SH-SY5Y (cell line): Measurements from ENCODE around the gene FAM89B.
A peak's percentile ranks its signal among the peaks of the same experiment; 100 is the strongest.

ENCODE experiments used
- GATA2 ChIP-seq: IDR thresholded peaks from 2 replicates; pipeline ENCODE4 v1.6.1; 2011; ENCODE audit warnings: mild to moderate bottlenecking, low read depth, low read length
- GATA3 ChIP-seq: IDR thresholded peaks from 2 replicates; pipeline ENCODE4 v1.6.1; 2011; ENCODE audit warnings: low read depth, mild to moderate bottlenecking, low read length, moderate library complexity

Gene FAM89B

DNA sequence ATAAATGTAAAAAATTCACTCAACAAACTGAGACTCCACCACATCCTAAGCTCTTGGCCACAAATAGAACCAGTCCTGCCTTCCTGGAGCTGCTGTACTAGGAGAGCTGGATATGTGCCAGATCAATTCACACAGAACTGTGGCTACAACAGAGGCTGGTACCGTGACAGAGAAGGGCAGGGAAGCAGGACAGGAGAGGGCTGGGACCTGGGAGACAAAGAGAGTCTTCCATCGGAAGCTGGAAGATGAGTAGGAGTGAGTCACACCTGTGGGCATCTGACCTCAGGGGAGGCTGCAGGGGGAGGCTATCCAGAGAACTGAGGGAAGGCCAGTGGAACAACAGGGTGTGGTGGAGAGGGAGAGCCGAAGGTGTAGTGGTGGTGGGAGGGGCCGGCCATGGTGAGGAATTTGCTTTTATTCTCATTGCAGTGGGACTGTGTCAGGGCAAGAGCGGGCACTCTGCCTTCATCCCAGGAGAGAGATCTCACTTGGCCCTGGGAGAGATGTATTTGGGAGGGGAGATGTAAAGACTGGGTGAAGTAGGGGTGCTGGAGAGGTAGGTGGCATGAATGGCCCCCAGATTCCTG lies 12.3 kb upstream of the FAM89B start:
- TF ChIP-seq GATA3 (no peak), GATA2 (no peak)

DNA sequence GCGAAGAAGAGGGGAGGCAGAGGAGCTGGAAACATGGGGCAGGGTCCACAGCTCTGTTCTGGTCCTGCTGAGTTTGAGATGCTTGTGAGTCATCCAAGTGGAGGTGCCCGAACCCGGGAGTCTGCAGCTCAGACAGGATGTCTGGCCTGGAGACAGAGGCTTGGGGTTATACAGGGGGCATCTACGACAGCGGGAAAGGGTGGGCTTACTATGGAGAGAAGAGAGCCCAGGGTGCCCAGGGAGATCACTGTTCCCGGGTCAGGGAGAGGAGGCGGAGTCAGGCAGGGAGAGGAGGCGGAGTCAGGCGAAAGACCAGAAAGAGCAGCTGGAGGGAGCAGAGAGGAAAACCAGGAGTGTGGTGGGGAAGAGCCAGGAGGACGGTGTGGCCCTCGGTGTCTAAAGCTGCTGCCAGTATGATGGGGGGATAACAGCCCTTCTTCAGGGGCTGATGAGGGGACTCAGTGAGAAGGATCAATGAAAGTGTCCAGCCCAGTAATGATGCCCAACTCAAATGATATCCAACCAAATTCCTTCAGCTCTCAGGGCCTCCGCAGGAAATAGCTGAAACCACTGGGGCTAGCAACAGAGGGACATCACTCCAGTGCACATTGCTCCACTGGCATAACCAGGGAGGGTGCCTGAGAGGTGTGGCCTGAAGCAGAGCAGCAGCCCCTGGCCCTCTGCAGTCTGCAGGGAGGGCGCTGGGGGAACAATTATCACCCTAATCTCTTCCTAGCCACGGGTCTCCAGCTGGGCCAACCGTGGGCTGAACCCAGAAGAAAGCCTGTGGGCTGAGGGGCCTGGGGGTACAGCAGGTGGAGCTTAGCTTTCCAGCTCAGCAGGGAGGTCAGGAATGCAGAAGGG lies 11.6 kb upstream of the FAM89B start:
- TF ChIP-seq GATA2 (peak; percentile 85), GATA3 (no peak)

DNA sequence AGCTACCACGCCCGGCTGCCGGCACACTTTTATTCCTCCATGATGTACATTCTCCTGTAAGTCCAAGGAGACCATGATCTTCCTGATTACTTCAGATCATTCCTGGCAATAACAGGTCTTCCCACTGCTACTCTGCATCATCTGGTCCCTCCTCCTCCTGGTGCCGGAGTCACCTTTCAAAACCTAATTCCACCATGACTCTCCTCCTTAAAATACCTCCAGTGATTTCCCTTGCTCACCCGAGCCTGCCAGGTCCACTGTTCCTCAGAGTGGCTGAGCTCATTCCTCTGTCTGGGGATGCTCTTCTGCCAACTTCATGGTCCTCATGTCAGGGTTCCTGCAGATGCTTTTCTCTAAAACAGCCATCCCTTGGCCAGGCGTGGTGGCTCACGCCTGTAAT lies 10.3 kb upstream of the FAM89B start:
- no peak for TF ChIP-seq GATA2
- no peak for TF ChIP-seq GATA3

DNA sequence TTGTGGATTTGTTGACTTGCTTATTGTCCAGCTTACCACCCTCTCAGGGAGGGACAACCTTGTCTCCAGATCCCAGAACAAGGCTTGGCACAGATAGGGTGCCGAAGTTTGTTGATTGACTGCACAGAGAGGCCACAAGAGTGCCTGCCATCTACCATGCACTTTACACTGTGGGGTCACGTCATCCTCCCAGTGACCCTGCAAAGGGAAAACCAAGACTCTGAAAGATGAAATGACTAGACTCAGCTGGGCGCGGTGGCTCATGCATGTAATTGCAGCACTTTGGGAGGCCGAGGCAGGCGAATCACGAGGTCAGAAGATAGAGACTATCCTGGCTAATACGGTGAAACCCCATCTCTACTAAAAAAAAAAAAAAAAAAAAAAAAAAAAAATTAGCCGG lies 9.6 kb upstream of the FAM89B start:
- TF ChIP-seq GATA2, result no peak
- TF ChIP-seq GATA3, result no peak

DNA sequence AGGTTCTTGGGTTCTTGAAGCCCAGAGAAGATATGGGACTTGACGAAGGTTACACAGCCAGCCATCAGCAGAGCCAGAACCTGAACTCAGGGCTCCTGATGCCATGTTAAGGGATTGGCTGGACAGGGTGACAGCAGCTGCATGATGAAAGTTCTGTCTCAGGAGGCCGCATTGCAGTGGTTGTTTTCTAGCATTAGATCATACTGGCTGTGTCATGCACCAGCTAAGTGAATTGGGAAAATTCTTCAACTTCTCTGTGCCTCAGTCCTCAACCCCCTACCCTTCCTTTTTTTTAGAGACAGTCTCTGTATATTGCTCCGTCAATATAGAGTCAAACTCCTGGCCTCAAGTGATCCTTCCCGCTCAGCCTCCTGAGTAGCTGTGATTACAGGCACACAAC lies 8.7 kb upstream of the FAM89B start:
- TF ChIP-seq GATA3 (no peak), GATA2 (no peak)

DNA sequence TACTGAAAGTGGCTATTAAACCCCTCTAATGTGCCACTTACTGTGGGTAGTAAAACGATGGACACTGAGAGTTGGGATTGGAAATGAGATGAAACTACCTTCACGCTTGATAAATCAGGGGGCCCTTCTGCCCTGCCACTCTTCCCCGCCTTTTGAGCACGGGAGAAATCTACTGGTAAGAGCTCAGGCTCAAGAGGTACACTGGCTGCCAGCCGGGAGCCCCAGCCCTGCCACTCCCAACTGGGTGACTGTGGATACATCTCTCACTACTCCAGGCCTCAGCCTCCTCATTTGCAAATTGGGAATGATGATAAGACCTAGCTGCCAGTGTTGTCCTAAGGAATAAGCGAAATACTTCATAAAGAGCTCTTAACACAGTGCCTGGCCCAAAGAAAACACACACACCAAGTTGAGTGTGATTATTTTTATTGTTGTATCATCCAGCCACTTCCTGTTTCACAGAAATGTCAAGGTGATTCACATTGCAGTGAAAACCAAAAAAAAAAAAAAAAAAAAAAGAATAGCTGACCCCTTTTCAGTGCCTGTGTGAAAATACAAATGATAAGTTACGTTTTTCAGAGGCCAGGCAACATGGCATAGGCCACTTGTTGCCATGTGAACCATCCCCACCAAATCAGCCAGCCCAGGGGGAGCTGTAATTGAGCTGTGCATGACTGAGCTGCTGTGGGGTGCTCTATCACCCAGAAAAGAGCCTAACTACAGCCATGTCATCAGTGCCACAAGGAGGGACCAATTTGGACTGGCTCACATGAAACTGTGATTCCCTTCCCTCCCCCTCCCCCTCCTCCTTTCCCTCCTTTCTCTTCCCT lies 6.5 kb upstream of the FAM89B start:
- TF ChIP-seq GATA2 (no peak), GATA3 (no peak)

DNA sequence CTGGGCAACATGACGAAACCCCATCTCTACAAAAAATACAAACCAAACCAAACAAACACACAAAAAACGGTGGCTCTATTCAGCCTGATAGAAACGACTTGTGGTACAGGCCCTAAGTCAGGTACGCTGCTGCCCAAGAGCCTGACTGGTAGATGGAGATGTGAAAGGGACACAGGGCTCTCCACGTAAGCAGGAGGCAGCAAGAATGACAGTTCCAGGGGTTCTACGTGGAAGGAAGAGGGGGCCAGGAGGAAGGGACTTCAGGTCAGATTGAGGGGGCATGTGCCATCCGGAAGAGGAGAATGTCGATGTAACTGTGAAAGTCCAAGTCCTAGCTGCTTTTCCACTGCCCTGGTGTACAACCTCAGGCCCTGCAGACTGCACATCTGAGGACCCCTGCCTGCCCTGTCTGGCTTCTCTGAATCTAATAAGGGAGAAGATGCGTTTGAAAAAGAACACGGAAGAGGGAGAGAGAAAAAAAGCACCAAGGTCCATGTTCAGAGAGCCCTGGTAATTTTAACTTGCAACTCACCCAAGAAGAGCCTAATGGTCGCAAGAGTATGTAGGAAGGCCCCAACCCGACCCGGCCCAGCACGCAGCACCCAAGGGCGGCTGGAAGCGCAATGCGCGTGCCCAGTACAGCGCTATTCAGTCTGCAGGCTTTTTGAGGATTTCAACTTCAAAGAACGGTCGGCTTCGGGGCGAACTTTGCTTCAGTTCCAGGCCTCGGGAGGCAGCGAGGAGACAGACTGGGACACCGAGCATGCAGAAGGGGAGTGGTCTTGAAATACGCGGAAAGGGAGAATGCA lies 3.0 kb upstream of the FAM89B start:
- TF ChIP-seq GATA3 (no peak), GATA2 (no peak)

DNA sequence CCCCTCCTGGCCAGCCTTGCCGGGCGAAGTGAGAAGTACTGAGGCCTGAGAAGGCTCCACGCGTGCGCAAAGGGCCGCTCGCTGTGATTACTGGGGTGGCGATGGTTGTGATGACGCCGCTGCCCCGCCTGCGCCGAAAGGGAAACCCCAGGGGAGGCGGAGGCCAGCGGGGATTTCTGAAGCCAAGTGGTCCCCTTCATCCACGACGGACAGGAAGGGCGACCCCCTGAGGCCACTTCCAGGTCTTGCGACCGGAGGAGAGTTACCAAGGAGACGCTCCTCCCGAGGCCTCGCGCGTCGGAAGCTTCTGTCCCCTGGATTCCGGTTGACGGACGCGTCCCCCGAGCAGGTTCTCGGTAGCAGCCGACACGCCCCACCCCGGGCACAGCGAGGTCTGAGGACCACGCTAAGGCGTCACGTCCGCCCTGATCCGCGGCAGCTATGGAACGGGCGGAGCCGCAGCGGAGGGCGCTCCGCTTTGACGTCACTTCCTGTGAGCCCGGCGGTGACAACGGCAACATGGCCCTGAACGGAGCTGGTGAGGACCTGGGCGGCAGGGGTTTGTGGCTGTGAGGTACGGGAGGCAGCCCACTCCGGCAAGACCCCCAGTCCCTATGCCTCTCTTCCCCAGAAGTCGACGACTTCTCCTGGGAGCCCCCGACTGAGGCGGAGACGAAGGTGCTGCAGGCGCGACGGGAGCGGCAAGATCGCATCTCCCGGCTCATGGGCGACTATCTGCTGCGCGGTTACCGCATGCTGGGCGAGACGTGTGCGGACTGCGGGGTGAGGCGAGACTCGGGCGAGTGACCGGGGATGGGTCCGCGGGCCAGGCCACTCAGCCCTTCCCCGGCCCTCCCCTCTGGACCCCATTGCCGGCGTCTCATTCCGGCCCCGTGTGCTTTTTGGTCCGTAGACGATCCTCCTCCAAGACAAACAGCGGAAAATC lies 2.1 kb upstream of the FAM89B start, which contains the start of gene ZNRD2:
Gene ZNRD2 (plus strand): TSS at position 505 of the 946 bp plus-strand sequence. CDS start 15 bp downstream, at position 520.
- TF ChIP-seq GATA2 (no peak), GATA3 (no peak)

DNA sequence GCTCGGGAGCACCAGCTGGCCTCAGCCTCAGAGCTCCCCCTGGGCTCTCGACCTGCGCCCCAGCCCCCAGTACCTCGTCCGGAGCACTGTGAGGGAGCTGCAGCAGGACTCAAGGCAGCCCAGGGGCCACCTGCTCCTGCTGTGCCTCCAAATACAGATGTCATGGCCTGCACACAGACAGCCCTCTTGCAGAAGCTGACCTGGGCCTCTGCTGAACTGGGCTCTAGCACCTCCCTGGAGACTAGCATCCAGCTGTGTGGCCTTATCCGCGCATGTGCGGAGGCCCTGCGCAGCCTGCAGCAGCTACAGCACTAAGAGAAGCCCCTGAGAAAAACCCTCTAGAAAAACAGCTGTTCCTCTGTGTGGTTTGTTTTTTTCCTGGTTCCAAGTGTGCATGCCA lies 918 bp upstream of the FAM89B start:
- TF ChIP-seq GATA3 (no peak), GATA2 (no peak)

DNA sequence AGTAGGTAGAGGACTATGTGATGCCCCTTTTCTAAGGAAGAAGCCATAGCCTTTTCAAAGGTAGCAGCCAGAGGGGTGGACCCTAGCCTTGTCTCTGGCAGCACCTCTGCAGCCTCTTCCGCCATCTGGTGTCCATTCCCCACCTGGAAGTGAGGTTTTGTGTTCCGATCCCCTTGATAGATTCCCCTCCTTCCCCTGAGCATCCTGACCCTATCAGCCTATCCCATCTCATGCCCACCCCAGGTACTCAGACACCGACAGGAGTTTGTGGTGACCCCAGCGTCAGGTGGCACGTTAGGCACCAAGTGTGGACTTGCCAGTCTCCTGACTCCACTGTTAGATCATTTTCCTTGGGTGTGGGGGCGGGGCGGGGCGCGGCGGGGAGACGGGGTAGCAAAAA lies 398 bp upstream of the FAM89B start:
- TF ChIP-seq GATA2, result 0 out of 2 replicates have a peak, but pooled peaks have one; percentile 22
- no peak for TF ChIP-seq GATA3

DNA sequence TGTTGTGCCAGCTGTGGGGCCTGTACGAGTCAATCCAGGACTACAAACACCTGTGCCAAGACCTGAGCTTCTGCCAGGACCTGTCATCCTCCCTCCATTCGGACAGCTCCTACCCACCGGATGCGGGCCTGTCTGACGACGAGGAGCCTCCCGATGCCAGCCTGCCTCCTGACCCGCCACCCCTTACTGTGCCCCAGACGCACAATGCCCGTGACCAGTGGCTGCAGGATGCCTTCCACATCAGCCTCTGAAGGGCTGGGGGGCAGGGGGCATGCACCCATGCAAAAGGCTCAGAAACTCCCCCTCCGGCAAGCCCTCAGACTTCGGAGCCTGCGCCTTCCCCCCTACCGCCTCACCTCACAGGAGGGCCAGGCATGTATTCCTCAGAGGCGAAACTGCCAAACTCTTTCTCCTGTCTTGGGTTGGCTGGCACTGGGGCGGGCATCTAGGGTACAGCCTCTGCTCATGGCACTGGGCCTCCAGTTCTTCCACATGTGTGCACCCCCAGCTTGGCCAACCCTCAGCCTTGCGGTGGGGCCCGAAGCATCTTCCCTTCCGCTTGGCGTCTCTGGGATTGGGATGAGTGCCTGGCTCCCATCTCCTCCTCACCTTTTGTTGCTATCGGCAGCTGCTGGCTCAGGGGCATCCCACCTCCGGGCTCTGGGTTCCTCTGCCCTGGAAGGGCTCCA lies 1.2 kb downstream of the FAM89B start:
- TF ChIP-seq GATA2 (no peak), GATA3 (no peak)
